ENCODE results near the gene PICALM.

The PICALM gene

DNA sequence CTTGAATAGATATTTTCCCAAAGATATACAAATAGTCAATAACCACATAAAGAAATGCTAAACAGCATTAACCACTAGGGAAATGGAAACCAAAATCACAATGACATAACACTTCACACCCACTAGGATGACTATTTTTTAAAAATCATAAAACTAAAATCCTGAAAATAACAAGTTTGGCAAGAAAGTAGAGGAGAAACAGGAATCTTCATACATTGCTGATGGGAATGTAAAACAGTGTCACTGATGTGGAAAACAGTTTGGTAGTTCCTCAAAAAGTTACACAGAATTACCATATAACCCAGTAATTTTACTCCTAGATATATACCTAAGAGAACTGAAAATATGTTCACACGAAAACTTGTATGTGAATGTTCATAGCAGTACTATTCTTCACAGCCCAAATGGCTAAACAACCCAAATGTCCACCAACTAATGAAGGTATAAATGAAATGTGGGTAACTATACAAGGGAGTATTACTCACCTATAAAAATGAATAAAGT, 12.5 kb downstream of the PICALM start:
- DNase-seq (ENCODE audit: low read depth in 1 of 2, low spot score in 1 of 2), result no peak
- in situ Hi-C loops (cut with HindIII; ENCODE audit: low pct_unique_long_range_greater_than_20kb, low sequenced_read_pairs), result no loop called here
- TF ChIP-seq JUND (IDR thresholded peaks at IDR 0.05; ENCODE audit: low read depth), result no peak

DNA sequence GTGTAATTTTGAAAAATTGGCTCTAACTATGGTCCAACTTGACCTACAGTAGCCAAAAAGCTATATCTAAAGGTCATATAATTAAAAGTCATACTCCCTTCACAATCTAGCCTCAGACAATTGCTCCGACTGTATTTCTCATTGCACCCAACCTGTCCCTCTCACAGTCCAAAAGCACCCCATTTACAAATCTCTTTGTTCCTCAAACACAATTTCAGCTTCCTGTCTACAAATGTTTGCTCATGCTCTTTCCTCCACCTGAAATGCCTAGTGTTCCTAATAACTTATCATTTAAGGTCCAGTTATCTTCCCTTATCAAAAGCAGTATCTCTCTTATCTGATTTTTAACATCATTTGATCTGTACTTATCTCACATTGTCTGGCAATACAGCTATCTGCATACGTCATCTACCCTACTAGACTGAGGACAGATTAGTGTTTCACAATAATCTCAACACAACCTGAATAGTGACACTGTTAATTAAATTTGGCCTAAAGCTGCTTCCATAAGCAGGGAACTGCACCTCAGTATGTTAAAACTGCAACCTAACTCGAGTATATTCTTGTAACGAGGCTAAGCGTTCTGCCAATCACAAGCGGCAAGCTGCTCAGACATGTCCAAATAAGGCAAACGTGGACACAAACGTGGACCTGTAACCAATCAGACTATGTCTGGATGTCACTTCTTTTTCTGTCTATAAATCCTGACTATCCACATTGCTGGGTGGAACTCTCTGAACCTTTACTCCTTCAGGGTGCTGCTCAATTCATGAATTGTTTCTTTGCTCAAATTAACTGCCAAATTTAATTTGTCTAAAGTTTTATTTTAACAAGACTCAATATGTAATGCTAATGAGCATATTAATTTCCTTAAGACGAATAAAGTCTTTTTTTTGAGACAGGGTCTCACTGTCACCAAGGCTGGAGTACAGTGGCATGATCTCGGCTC, 15.9 kb downstream of the PICALM start:
- no peak for TF ChIP-seq JUND (IDR thresholded peaks at IDR 0.05; ENCODE audit: low read depth)
- in situ Hi-C loops (cut with HindIII; ENCODE audit: low pct_unique_long_range_greater_than_20kb, low sequenced_read_pairs), result no loop called here
- DNase-seq (ENCODE audit: low read depth in 1 of 2, low spot score in 1 of 2), result no peak

DNA sequence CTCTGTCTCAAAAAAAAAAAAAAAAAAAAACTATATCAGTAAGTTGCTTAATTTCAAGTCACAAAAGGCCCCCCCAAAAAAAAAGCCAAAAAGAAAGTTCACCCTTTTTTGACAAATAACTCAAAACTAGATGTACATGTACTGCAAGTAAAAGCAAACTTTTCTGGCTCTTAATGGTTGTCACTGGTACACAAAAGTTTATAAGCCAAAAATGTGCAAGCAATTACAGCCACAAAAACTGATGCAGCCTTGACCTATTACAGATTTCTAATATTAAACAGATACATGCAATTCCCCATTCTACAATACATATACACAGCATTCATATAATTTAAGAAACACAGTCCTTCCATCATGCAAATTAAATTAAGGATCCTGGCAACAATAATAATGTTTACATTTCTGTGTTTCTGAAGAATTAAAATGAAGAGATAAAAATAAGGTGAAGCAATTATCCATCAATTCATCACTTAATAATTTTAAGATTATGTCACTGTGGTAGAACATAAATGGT, 18.6 kb downstream of the PICALM start:
- no peak for DNase-seq (ENCODE audit: low read depth in 1 of 2, low spot score in 1 of 2)
- TF ChIP-seq JUND (IDR thresholded peaks at IDR 0.05; ENCODE audit: low read depth), result no peak
- in situ Hi-C loops (cut with HindIII; ENCODE audit: low pct_unique_long_range_greater_than_20kb, low sequenced_read_pairs), result no loop called here

DNA sequence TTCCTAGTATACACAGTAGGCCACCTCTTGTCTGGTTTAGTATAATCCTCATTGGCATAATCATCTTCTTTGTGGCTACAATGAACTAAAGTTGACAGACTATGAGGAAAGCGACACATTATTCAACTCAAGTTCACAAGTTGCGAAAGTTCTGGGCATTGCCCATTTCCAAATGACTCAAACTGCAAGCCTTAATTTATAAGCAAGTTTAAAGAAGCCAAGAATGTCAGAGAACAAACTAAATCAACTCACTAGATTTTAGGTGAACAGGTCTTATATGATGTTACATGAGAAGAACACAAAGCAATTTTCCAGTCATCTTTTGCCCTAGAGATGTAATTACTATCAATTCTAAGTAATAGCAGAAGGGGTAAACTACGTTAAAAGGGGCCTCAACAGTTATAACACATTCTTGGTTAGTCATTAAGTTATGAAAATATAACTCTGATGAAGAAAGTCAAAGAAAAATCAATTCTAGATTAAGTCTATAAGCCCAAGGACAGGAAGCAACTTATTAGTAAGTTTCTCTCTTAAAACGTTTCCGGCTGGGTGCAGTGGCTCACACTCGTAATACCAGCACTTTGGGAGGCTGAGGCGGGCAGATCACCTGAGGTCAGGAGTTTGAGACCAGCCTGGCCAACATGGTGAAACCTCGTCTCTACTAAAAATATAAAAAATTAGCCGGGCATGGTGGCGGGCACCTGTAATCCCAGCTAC, 21.5 kb downstream of the PICALM start:
- in situ Hi-C loops (cut with HindIII; ENCODE audit: low pct_unique_long_range_greater_than_20kb, low sequenced_read_pairs), result no loop called here
- TF ChIP-seq JUND (IDR thresholded peaks at IDR 0.05; ENCODE audit: low read depth), result no peak
- DNase-seq (ENCODE audit: low read depth in 1 of 2, low spot score in 1 of 2), result no peak

DNA sequence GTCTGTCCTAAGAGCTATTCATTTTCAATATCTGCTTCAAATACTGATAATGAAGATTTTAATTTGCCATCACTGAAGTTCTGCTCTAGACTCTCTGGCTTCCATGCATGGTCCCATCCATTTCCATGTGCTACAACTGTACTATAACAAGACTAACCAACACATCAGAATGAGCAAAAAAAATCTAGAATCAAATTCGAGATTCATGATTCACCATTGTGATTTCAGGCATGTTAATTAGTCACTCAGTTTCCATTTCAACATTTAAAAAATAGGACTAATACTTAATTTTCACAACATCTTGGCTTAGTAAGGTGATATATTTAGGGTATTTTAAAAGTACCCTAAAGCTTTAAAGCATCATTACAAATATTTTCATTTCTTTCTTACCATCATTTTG, 22.8 kb downstream of the PICALM start:
- no peak for DNase-seq (ENCODE audit: low read depth in 1 of 2, low spot score in 1 of 2)
- TF ChIP-seq JUND (IDR thresholded peaks at IDR 0.05; ENCODE audit: low read depth), result no peak
- in situ Hi-C loops (cut with HindIII; ENCODE audit: low pct_unique_long_range_greater_than_20kb, low sequenced_read_pairs), result no loop called here

DNA sequence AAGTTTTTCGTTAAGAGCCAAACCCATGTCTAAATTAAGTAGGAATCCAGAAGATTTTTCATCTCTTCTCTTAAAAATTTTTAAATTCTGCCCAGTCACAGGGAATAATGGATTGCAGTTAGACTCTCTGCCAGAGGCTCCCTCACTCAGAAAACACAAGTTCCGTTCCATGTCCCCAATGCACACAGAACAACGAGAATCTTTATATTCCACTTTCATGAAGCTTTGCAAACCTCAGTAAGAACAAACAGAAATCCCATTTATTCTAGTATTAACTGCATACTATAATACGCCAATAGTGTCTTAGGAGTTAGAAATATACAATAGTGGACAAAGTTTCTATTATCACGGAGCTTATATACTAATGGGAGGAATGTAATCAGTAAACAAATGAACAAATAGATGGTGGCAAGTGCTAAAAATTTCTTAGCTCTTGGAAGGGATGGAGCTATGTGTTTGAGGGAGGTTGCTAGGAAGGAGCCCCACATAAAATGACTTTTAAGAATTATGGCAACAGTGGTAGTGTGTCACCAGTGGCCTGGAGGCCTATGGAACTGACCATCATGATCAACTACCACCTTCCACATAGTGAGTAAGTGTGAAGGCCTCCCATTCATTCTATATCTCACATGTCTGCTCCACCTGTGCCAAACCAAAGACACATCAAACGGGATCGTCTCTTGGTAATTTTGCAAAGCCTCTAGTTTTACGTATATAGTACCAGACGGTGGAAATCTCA, 24.9 kb downstream of the PICALM start:
- no peak for DNase-seq (ENCODE audit: low read depth in 1 of 2, low spot score in 1 of 2)
- in situ Hi-C loops (cut with HindIII; ENCODE audit: low pct_unique_long_range_greater_than_20kb, low sequenced_read_pairs), result no loop called here
- no peak for TF ChIP-seq JUND (IDR thresholded peaks at IDR 0.05; ENCODE audit: low read depth)

DNA sequence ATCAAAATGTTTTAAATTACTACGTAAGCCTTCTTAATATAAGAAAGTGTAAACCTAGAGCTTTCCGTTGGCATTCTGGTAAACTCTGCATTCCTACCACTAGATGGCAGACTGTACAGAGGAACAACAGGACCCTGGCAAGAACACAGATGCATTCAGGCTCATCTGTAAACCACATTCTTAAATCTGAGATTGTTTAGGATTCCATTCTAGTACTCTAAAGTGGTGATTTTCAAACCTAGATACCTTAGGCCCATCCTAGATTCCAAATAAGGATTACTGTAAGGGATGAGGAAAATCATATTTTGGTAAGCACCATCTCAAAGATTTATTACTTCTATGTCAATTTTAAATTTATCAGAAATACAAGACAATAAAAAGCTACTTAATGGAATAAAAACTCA, 26.9 kb downstream of the PICALM start:
- TF ChIP-seq JUND (IDR thresholded peaks at IDR 0.05; ENCODE audit: low read depth), result no peak
- in situ Hi-C loops (cut with HindIII; ENCODE audit: low pct_unique_long_range_greater_than_20kb, low sequenced_read_pairs), result no loop called here
- peak; percentile 55 to 90 for DNase-seq (ENCODE audit: low read depth in 1 of 2, low spot score in 1 of 2)

DNA sequence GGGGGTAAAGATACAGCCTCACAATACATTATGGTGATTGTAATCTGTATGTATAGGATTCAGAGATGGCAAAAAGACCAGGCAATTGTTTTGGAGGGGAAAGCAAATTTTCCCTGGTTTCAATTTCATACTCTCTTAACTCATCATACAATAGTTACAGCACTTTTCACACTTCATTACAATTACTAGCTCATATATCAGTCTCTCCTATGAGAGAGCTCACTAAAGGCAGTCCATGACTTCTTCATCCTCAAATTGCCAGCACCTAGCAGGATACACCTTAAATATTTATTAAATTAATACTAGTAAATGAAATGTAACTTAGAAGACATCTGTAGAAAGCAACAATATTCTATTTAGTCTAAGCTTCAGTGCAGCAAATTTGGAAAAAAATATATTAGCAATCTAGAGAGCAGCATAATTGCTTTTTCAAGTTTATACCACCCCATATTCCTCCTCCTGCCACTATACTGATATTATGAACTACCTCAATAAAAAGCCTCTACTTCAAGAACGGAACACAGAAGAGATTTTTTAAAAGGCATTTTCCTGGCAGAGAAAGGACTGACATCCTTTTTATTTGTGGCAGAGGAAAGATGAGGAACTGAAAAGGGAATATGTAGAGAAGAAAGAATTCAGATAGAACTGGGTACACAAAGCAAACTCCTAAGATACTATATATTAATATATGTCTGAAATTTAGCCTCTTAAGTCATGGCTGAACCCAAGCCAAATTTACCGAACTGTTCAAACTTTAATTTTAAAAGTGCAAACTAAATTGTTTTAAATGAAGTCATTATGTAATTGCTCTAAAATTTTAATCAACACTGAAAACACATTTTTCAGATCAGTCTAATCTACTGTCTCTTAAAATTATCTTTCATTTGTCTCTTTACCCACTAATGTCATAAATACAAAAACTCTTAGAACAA, 27.7 kb downstream of the PICALM start:
- in situ Hi-C loops (cut with HindIII; ENCODE audit: low pct_unique_long_range_greater_than_20kb, low sequenced_read_pairs), result no loop called here
- no peak for DNase-seq (ENCODE audit: low read depth in 1 of 2, low spot score in 1 of 2)
- TF ChIP-seq JUND (IDR thresholded peaks at IDR 0.05; ENCODE audit: low read depth), result no peak

DNA sequence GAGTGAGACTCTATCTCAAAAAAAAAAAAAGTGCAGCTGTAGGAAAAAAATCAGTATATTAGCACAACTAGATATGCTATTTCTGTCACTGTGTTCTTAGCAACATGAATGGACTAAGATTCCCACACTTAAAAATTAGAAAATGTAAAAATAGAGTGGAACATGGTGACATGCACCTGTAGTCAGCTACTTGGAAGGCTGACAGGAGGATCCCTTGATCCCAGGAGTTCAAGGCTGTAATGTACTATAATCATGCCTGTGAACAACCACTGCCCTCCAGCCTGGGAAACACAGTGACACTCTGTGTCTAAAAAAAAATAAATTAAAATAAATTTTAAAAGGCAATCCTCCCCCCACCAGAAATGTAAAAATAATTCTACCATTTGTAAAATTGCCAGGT, 29.8 kb downstream of the PICALM start:
- no peak for TF ChIP-seq JUND (IDR thresholded peaks at IDR 0.05; ENCODE audit: low read depth)
- DNase-seq (ENCODE audit: low read depth in 1 of 2, low spot score in 1 of 2), result no peak
- in situ Hi-C loops (cut with HindIII; ENCODE audit: low pct_unique_long_range_greater_than_20kb, low sequenced_read_pairs), result no loop called here

DNA sequence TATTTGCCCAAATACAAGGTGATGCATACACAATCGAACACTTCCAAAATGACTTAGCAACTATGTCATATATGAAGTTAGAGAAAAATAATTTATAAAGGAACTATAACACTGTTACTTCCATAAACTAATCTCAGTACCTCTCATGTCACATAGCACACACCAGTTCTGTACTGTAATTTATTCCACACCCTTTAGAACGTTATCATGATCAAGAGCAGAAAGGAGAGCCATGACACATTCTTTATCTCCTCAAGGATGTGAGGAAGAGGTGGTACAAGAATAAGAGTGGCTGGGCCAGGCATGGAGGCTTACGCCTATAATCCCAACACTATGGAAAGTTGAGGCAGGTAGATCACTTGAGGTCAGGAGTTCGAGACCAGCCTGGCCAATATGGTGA, 31.1 kb downstream of the PICALM start:
- no peak for TF ChIP-seq JUND (IDR thresholded peaks at IDR 0.05; ENCODE audit: low read depth)
- DNase-seq (ENCODE audit: low read depth in 1 of 2, low spot score in 1 of 2), result no peak
- in situ Hi-C loops (cut with HindIII; ENCODE audit: low pct_unique_long_range_greater_than_20kb, low sequenced_read_pairs), result no loop called here

DNA sequence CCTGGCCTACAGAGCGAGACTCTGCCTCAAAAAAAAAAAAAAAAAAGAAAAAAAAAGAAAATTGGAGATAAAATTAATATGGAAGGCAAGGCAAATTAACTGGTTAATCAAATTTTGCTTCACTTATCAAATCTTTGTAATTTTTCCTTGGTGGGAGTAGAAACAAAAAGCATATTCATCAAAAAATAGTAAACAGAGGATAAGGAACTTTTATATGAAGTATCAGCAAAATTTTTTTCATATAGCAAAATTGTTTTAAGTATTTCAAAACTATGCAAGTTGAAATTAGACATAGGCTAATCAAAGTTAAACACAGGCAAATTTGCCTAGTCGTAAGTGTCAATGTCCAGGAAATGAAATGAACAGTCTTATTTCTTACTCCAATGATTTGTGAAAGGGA, 33.0 kb downstream of the PICALM start:
- in situ Hi-C loops (cut with HindIII; ENCODE audit: low pct_unique_long_range_greater_than_20kb, low sequenced_read_pairs), result no loop called here
- DNase-seq (ENCODE audit: low read depth in 1 of 2, low spot score in 1 of 2), result no peak
- TF ChIP-seq JUND (IDR thresholded peaks at IDR 0.05; ENCODE audit: low read depth), result no peak
